Measurements from ENCODE around the gene KCNC4. TPM values are rescaled to one million over a fixed set of nuclear protein-coding genes. Genes with fewer than 3 reads are reported as not detected.

KCNC4 gene
- total RNA-seq, 1 experiment from 2014 or later, result 0.24 TPM

GRCh38 chr1:110190282-110190929 lies 19.7 kb upstream of the KCNC4 start:
- Histone ChIP-seq H3K4me1 (ENCODE audit: insufficient read depth, low read length, poor library complexity, severe bottlenecking) (no peaks in the 10 kb centered on the region), H3K27me3 (replicated peaks; ENCODE audit: insufficient read depth, low read depth, low read length, poor library complexity) (no peaks in the 10 kb centered on the region), H3K4me3 (ENCODE audit: low read depth, low read length, poor library complexity, severe bottlenecking) (no peak overlapping the region), H3K27ac (ENCODE audit: low read depth, low read length, poor library complexity, severe bottlenecking) (no peak overlapping the region), H3K9me3 (ENCODE audit: low read depth, low read length, poor library complexity, severe bottlenecking) (no peaks in the 10 kb centered on the region), H3K36me3 (ENCODE audit: insufficient read depth, low read length, poor library complexity, severe bottlenecking) (no peaks in the 10 kb centered on the region)
- DNase-seq (ENCODE audit: low spot score), result peak; percentile 52
- POLR2A ChIA-PET (ENCODE audit: low non-redundant PET), result no interaction called here
- CTCF ChIA-PET, result no interaction called here
- intact Hi-C loops (cut with micrococcal nuclease; ENCODE audit: unreplicated experiment), result no loop called here
- no peak for TF ChIP-seq EZH2 (IDR thresholded peaks at IDR 0.05; ENCODE audit: borderline replicate concordance, low read depth, low read length, poor library complexity, severe bottlenecking)
- TF ChIP-seq CTCF (conservative IDR thresholded peaks at IDR 0.05; ENCODE audit: low read depth, low read length), result no peak
- BruUV-seq (replicated peaks), result no TSS peak

- H3K4me1 ChIP-seq (ENCODE audit: insufficient read depth, low read length, poor library complexity, severe bottlenecking), result no peaks in the 10 kb centered on the region
- intact Hi-C loops (cut with micrococcal nuclease; ENCODE audit: unreplicated experiment), result no loop called here
- H3K4me3 ChIP-seq (ENCODE audit: low read depth, low read length, poor library complexity, severe bottlenecking), result no peak overlapping the region
- H3K9me3 ChIP-seq (ENCODE audit: low read depth, low read length, poor library complexity, severe bottlenecking), result no peaks in the 10 kb centered on the region
- CTCF ChIA-PET, result interaction anchor here (0.7 kb wide), 1 partner anchor 306 kb away, joined by 3 read pairs; no protein-coding TSS in a partner anchor
- DNase-seq (ENCODE audit: low spot score), result no peak
- no peak for TF ChIP-seq EZH2 (IDR thresholded peaks at IDR 0.05; ENCODE audit: borderline replicate concordance, low read depth, low read length, poor library complexity, severe bottlenecking)
- no peak for TF ChIP-seq CTCF (conservative IDR thresholded peaks at IDR 0.05; ENCODE audit: low read depth, low read length)
- H3K27ac ChIP-seq (ENCODE audit: low read depth, low read length, poor library complexity, severe bottlenecking), result no peak overlapping the region
- BruUV-seq (replicated peaks), result no TSS peak
- no peaks in the 10 kb centered on the region for H3K36me3 ChIP-seq (ENCODE audit: insufficient read depth, low read length, poor library complexity, severe bottlenecking)
- POLR2A ChIA-PET (ENCODE audit: low non-redundant PET), result no interaction called here
- H3K27me3 ChIP-seq (replicated peaks; ENCODE audit: insufficient read depth, low read depth, low read length, poor library complexity), result no peaks in the 10 kb centered on the region
Measured at GRCh38 chr1:110192541-110192940, 17.6 kb upstream of the KCNC4 start.

GRCh38 chr1:110195196-110195595 lies 14.9 kb upstream of the KCNC4 start:
- H3K4me1 ChIP-seq (ENCODE audit: insufficient read depth, low read length, poor library complexity, severe bottlenecking), result peaks cover under 1% of the 10 kb centered on the region
- no peaks in the 10 kb centered on the region for H3K36me3 ChIP-seq (ENCODE audit: insufficient read depth, low read length, poor library complexity, severe bottlenecking)
- no TSS peak for BruUV-seq (replicated peaks)
- no peak overlapping the region for H3K27ac ChIP-seq (ENCODE audit: low read depth, low read length, poor library complexity, severe bottlenecking)
- no peaks in the 10 kb centered on the region for H3K9me3 ChIP-seq (ENCODE audit: low read depth, low read length, poor library complexity, severe bottlenecking)
- TF ChIP-seq EZH2 (IDR thresholded peaks at IDR 0.05; ENCODE audit: borderline replicate concordance, low read depth, low read length, poor library complexity, severe bottlenecking) (no peak), CTCF (conservative IDR thresholded peaks at IDR 0.05; ENCODE audit: low read depth, low read length) (no peak)
- ChIA-PET CTCF (no interaction called here), POLR2A (ENCODE audit: low non-redundant PET) (no interaction called here)
- intact Hi-C loops (cut with micrococcal nuclease; ENCODE audit: unreplicated experiment), result no loop called here
- no peak overlapping the region for H3K4me3 ChIP-seq (ENCODE audit: low read depth, low read length, poor library complexity, severe bottlenecking)
- DNase-seq (ENCODE audit: low spot score), result no peak
- no peaks in the 10 kb centered on the region for H3K27me3 ChIP-seq (replicated peaks; ENCODE audit: insufficient read depth, low read depth, low read length, poor library complexity)
